ENCODE results near the gene ZNF883.
"Not testable (repeated sequence)": the region's sequence is repeated elsewhere in the genome, so short reads cannot be mapped to it uniquely, and the experiment has no call there.

Gene ZNF883

DNA sequence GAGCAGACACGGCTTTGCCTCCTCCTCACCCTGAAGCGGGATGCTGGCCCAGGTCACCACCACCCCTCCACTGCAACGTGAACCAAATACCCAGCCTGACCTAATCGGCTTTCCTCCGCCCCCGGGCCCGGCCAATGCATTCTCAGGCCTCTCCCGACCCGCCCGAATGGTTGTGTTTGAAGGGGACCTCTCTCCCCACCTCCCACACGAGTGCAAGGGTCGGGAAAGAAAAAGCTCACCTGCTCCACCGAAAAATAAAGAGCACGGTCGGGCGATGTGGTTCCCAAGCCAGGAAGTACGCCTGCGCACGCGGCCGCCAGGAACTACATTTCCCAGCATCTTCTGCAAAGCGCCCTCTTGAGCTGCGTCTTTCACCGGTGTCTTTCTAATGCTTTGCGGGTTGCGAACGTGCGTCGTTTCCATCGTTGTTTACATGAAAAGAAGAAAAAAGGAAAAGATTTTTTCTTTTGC, at the start of gene ZNF883:
Gene ZNF883 (minus strand): TSS at position 282 of the 471 bp plus-strand sequence.
- no peak for FAIRE-seq

DNA sequence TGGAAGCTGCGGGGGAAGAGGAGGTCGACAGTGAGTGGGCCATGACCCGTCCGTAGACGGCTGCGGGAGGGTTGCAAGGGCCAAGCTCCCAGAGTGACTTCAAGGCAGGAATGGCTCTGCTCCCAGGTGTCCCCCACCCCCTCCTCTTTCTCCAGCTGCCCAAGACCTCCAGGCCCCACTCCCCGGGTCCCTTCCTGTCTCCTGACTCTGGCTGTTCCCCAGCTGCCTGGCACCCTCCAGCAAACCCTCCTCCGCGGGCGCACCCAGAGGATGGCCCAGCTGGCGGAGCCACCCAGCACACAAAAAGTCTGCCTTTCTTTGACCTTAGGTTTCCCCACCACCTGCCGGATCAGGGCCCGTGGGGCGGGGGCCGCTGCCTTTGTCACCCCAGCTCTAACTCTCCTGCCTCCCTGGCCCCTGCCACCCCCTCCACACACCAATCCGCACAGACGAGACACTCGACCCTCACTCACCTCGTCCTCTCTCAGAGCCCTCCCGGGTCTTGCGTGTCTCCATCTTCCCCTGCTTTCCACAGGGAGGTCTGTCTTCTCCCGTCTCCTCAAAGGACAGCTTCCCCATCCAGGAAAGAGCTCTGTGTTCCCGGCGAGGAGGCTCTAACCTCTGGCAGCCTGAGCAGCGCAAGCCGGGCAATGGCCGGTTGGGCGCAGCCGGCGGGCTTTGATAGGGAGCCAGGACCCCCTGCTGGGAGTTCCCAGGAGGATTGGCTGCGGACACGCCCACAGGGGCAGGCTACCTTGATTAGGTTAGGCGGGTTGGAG, 49.3 kb upstream of the ZNF883 start:
- FAIRE-seq: not testable (repeated sequence)

DNA sequence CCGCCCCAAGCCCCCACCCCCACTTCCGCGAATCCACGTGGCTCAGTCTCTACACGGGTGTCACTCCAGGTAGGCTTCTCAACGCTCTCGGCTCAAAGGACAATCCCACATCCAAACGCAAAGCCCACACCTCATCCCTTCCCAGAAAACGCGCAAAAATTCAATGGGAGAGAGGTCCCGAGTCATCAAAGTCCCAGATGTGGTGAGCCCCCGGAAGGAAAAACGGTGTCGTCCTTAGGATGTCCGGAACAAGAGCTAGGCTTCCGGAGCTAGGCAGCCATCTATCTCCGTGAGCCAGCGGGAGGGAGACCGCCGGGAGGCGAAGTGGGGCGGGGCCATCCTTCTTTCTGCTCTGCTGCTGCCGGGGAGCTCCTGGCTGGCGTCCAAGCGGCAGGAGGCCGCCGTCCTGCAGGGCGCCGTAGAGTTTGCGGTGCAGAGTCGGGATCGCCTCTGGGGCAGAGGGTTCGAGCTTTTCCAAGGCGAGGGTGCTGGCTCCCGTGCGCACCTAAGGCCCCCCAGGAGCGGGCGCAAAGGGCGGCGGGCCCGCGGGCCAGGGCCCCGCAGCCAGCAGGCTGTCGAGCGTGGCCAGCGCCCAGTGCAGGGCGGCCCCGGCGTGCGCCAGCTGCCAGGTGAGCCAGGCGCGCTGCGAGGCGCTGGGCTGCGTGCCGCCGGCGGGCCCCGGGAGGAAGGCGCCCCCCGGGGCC, 47.7 kb upstream of the ZNF883 start:
- FAIRE-seq: not testable (repeated sequence)

DNA sequence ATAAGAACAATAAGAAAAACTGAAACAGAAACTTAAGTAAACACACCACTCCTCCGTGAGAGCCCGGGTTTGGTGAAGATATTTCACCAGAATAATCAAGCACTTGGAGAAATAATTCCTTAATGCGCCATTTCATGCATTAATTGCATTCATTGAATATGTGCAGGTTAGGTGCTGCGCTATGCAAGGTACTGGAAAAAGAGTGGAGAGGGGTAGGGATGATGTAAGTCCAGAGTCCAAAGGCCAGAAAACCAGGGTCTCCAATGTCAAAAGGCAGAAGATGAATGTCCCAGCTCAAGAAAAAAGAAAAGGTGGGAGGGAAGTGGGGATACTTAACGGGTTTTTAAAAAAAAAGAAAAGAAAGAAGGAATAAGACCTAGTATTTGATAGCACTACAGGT, 45.2 kb upstream of the ZNF883 start:
- FAIRE-seq: no peak

DNA sequence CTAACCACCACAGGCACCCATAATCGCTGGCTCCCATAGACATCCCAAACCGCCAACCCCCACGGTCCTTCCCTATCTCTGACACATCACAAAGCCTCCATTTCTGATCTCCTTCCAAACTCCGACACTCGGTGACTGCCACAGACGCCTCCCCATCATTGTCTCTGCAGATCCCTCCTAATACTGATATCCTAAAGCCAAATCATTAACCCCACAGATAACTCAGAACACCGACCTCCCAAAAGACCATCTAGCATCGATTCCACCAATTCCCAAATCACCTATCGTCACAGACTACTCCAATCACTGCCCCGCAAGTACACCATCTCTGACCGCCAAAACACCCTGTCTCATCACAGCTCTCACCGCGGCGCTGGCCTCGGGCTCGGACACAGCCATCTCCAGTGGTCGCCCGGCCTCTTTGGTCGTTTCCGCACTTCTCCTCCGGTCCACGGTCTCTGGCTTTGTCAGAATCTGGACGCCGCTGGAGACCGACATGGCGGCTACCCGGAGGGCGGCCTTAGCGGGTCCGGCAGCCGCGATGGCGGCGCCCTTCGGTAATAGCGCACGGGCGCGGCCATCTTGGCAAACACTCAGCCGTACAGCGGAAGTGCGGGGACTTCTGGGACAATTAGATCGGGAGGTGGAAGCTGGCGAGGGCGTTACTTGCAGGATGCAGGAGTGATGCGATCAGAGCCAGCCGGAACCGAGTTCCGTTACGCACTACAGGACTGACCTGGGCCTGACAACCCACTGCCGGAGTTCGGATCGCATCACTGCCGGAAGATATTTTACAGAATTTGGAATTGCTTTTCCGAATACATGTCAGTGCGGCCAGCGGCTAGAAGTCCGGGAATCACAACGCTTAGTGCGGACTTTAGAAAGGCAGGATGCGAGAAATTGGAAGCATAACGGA, 44.5 kb upstream of the ZNF883 start, which contains the start of gene ZFP37:
Gene ZFP37 (minus strand): TSS at position 534 of the 916 bp plus-strand sequence. CDS start 36 bp downstream, at position 498.
- peak; percentile 41 for FAIRE-seq

DNA sequence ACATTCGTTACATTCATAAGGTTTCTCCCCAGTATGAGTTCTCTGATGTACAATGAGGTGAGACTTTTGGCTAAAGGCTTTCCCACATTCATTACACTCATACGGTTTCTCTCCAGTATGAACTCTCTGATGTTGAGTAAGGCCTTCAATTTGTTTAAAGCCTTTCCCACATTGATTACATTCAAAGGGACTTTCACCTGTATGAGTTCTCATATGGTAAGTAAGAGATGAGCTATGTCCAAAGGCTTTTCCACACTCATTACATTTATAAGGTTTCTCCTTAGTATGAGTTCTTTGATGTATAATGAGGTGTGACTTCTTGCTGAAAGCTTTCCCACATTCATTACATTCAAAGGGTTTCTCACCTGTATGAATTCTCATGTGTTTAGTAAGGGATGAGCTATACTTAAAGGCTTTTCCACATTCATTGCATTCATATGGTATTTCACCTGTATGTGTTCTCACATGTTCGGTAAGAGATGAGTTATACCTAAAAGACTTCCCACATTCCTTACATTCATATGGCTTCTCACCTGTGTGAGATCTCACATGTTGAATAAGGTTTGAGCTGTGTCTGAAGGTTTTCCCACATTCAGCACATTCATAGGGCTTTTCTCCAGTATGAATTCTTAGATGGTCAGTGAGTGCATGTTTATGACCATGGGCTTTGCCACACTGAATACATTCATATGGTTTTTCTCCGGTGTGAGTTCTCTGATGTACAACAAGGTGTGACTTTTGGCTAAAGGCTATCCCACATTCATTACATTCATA, 31.1 kb upstream of the ZNF883 start:
- no peak for FAIRE-seq

DNA sequence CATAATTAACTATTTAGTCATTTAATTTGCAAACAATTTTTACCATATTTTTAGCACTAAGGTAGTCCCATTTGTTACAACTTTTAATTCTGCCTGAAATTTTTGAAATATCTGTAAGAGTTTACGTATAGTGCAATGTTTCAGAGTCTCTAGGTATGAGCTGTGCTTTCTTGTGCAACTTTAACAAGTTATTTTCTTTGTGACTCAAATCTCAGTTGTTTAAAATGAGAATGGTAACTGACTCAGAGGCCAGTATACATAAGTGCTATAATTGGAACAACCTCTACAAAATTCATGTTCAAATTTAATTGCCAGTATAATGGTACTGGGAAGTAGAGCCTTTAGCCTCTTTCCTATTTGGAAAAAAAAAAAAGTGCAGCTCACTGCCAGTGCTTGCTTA, 14.2 kb upstream of the ZNF883 start:
- FAIRE-seq: no peak

DNA sequence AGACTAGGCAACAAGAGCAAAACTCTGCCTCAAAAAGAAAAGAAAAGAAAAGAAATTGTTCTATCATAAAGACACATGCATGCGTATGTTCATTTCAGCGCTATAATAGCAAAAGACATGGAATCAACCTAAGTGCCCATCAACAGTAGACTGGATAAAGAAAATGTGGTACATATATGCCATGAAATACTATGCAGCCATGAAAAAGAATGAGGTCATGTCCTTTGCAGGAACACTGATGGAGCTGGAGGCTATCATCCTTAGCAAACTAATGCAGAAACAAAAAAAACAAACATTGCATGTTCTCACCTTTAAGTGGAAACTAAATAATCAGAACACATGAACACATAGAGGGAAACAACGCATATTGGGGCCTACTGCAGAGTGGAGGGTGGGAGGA, 6.3 kb upstream of the ZNF883 start:
- FAIRE-seq: no peak

DNA sequence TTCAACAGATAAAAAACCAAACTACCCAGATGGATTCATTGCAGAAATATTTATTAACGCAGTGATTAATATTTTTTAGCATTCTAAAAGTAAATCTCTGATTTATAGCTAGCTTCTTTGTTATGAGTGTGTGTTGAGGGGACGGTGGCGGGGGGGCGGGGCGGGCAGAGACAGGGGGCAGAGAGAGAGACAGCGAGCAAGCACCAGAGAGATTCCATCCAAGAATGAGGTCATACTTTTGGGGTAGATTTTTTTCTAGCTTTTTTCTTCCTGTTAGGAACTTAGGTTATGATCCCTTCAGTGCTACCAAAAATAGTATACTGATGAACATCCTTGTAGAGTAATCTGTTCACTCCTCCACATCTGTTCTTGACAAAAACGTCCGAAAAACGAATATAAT, 500 bp upstream of the ZNF883 start:
- FAIRE-seq: no peak

DNA sequence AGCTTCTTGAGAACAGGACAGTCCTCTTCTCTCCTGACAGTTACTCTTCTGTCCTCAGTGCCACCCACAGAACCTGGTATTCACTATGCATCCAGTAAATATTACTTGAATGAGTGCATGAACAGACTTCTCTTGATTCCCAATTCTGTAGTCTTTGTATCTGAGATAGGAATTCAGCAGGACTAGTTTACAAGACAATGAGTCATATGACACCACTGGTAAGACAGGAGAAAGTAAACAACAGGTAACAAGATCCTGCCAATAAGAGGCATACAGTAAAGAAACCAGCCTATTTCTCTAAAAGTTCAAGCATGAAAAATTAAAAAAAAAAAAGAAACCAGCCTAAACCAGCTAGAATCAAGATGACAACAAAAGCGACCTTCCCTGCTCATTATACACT, 6.2 kb downstream of the ZNF883 start:
- no peak for FAIRE-seq

DNA sequence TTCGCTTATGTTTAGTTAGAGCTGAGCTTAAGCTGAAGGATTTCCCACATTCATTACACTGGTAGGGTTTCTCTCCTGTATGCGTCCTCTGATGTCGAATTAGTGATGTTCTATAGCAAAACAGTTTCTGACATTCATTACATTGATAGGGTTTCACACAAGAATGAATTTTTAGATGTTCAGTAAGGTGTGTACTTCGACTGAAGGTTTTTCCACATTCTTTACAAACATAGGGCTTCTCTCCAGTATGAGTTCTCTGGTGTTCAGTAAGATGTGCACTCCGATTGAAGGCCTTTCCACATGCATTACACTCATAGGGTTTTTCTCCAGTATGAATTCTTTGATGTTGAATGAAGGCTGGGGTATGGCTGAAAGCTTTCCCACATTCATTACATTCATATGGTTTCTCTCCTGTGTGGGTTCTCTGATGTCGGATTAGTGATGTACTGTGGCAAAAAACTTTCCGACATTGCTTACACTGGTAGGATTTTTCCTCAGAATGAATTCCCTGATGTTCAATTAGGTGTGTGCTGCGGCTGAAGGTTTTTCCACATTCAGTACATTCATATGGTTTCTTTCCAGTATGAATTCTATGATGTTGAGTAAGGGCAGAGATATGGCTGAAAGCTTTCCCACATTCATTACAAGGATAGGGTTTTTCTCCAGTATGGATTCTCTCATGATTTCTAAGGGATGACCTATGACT, 14.6 kb downstream of the ZNF883 start:
- FAIRE-seq: no peak

DNA sequence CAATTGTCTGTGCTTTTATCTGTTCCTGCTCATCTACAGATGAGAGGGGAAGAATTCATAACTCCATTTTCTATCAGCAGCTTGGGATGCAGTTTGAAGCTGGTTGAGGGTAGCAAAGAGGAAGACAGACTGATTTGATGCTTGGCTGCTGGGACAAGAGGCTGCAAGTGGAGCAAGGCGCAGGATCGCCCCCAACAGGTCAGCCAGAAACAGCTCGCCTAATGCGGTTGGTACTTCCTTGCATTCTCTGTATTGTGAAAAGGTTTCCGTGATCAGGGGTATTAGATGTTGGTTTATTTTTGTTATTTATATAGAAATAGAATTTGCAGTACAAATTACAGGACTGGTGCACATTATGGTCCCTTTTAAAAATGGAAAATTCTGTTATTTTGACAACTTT, 40.6 kb downstream of the ZNF883 start:
- no peak for FAIRE-seq

DNA sequence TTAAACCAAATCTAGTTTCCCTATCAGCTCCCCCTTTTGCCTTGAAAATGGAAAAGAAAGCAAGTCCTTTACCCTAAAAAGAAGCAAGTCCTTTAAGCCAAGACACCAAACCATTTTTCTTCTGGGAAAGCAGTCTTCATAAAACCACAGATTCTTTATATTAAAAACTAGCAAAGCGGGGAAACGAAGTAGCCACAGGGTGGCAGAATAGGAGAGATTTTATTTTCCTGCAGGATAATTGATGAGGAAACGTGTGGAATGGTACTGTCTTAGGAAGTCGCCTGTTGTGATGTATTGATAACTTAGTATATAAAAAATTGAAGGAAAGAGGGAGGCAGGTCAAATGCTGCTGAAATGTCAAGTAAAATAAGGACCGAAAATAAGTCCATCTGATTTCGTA, 41.1 kb downstream of the ZNF883 start:
- no peak for FAIRE-seq

DNA sequence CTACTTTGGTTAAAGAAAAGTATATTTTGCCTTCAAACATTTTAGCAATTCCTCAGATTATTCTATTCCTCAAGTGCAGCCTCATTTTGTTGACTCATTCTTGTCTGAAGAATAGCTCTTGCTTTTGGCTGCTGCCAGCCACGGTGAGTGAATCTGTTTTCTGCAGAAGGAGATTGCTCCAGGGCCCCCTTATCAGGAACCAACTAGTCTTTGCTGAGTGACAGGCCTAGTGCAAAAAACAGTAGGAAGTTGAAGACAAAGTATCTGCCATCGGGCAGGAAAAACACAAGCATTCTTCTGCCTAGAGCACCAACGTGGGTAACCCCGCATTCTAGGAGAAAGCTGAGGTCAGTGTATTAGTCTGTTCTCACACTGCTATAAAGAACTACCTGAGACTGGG, 42.3 kb downstream of the ZNF883 start:
- FAIRE-seq: no peak

DNA sequence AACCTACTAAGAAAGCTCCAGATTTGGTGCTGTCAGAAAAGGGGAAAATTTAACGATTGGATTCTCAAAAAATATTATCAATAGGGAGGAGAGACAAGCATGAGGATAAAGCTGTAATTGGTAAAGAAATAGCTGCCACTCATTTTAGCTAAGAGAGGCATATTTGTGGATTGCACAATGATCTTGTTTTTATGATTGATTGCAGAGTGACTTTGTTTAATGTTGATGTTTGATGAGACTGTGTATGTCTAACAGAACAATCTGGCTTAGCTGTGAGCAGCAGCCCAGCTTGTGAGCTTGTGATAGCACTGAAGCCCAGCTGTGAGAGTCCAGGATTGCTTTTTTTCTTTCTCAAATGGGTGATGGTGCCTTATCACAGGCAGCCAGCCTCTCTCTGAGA, 56.4 kb downstream of the ZNF883 start:
- no peak for FAIRE-seq

DNA sequence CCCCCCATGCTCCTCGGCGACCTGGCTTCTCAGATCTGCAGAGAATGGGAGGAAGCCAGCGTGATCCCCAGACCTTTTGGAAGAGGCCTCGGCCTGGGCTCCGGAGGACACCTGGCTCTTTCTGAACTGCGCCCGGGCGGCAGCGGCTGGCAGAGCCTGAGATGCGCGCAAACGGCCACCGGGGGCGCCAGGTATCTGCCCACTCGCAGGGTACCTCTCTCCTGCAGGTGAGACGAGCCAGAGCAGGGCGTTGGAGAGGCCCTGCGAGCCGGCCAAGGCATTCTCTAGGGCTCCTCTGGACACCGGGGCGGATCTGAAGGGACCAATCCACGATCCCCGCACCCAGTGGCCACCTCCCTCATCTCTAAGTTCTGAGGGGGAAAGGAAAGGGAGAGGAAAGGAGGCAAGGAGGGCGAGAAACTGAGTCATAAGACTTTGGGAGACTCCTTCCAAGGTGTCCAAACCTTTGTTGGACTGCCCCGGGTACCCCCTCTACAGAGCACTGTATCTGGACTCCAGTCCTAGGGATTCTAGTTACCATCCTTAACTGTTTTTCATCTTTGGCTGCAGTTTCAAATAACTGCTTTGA, 66.3 kb downstream of the ZNF883 start:
- no peak for FAIRE-seq

DNA sequence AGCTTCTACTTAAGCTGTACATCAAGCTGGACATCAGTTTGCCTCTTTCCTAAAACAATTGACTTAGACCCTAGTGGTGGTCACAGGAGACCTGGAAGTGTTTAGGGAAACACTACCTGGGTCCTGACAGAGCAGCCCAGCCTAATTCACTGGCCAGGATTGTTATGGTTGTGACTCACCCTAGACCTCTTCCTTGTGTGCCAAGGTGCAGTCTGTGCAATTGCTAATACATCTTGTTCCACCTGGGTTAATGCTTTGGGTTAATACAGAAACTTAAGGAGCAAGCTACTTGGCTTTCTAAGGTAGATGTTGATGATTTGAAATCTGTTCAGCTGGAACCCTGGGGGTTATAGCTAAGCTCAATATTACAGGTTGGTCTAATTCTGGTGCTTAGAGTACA, 72.6 kb downstream of the ZNF883 start:
- FAIRE-seq: no peak

DNA sequence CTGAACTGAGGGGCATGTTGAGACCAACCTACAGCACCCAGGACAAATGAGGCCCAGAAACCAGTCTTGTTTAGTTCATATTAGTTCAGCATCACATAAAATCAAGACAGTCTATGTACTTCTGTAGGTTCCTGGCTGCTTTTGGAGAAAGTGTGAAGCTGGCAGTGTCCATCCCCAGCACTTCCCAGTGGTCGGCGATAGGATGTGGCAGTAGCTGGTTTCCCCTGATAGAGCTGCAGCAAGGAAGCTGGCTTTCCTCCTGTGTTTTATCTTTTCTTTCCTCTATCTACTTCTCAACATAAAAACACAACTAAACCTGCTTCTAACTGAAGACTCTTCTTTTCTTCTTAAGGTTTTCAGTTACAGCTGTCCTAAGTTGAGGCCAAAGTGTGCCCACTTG, 78.3 kb downstream of the ZNF883 start:
- FAIRE-seq: no peak

DNA sequence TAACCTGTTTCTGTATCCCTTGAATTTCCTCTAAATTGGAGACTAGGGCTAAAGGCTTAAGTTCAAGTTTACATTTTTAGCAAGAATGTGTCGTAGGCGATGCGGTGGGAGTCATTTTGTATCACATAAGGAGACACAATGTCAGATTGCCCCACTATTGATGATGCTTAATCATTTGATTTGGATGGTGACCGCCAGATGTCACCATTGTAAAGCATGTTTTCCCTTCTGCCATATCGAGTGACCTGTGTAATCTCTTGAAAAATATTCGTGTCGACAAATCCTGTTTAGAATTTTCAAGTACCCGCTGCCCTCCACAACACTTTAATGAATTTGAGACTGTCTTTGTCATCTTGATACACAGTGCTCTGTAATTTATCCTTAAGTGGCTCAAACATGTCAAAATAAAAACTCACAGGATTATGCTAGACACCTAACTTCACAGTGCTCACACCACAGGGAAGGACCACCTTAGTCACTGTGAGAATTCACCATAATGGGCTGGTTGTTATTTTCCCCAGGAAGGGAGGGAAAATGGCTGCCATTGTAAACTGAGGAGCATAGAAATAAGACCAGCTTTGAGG, 86.8 kb downstream of the ZNF883 start:
- peak; percentile 94 for FAIRE-seq

DNA sequence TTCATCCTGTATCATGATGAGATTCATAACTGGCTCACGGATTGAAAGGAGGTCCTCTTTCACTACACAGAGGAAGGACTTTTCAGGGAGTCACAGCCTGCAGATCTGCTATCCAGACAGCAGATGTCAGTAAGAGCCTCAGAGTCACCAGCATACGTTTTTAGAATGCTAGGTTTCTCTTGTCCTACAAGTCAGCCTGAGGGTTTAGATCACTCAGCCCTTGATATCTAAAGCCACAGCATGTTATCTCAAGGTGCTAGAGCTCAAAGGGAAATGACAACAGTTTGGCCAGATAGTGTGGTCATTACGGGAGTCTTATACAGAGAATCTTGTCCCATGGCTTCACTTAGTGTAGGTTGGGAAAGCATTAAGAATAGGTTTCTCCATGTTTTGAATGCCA, 90.4 kb downstream of the ZNF883 start:
- no peak for FAIRE-seq

DNA sequence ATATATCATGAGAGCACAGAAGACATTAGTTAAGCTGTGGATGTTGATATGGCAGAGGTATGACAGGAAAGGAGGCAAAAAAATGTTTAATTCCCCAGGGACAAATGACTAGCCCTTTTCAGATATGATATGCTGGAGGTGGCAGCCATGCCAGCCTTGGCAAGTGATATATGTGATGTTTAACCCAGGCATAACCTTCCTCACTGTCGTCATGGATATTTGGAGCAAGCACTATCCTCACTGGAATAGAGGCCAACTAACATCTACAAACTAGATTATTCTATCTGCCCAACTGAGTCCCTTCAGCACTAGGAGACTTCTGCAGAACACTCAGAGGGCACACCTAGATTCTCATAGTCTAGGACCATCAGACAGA, 94.0 kb downstream of the ZNF883 start:
- no peak for FAIRE-seq

Measured in islet of Langerhans (tissue), 1 donor.